D341Med (cell line): ENCODE measurements around the gene KIAA1671.
A peak's percentile ranks its signal among the peaks of the same experiment; 100 is the strongest.
"Not testable (repeated sequence)": the region's sequence is repeated elsewhere in the genome, so short reads cannot be mapped to it uniquely, and the experiment has no call there.

Experiments used
- DNase-seq: peaks from one replicate; pipeline ENCODE4 v3.0.0; 2012; ENCODE audit warnings: low spot score

The KIAA1671 gene

DNA sequence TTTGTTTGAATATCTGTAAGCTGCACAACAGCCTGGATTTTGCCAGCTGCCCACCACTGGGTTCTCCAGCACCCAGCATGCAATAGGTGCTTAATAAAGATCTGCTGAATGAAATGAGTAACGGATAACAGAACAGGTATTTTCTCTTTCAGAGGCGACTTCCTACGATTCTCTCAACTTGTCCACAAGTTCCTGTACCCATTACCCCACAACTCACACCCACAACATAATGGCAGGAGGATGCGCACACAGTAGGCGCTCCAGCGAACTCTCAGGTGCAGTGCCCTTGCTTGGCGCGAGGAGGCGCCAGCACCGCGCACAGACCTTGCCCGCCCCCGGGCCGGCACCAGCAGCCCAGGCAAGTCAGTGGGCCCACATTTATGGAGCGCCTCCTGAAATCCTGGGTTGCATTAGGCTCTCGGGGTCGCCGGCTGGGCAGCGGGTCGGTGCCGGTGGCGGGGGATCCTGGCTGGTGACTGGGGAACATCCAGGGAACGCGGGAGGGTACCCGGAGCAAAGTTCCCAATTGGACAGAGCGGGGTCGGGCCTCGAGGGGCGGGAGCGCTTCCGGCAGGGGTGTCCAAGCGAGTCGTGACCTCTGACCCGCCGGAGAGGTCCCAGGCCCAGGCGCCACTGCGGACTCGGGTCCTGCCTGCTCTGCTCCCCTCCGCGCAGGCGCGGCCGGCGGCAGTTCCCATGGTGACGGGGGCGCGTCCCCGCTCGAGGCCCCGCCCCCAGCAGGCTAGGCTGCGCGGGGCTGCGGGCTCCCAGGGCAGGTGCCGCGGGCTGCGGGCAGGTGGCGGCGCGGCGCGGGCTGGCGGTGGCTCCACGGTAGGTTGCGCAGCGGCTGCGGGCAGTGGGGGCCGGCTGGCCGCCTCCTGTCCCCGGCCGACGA lies at the start of gene KIAA1671:
Gene KIAA1671, plus strand, starts transcription at position 775 of the 895 bp plus-strand sequence. CDS start 75,284 bp downstream, outside the sequence.
- peak; percentile 99 for DNase-seq

- no peak for DNase-seq
Measured at GRCh38 chr22:24905909-24906308, 46.6 kb upstream of the KIAA1671 start.

DNA sequence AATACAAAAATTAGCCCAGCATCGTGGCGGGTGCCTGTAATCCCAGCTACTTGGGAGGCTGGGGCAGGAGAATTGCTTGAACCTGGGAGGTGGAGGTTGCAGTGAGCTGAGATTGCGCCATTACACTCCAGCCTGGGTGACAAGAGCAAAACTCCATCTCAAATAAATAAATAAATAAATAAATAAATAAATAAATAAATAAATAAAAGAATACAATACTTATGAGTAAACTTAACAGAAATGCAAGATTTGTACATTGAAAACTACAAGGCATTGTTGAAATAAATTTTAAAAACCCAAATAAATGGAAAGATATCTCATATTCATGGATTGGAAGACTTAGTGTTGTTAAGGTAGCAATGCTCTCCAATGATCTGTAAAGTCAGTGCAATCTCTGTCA lies 45.4 kb upstream of the KIAA1671 start:
- not testable (repeated sequence) for DNase-seq

- DNase-seq = no peak
Measured at GRCh38 chr22:24920029-24920428, 32.5 kb upstream of the KIAA1671 start.

DNA sequence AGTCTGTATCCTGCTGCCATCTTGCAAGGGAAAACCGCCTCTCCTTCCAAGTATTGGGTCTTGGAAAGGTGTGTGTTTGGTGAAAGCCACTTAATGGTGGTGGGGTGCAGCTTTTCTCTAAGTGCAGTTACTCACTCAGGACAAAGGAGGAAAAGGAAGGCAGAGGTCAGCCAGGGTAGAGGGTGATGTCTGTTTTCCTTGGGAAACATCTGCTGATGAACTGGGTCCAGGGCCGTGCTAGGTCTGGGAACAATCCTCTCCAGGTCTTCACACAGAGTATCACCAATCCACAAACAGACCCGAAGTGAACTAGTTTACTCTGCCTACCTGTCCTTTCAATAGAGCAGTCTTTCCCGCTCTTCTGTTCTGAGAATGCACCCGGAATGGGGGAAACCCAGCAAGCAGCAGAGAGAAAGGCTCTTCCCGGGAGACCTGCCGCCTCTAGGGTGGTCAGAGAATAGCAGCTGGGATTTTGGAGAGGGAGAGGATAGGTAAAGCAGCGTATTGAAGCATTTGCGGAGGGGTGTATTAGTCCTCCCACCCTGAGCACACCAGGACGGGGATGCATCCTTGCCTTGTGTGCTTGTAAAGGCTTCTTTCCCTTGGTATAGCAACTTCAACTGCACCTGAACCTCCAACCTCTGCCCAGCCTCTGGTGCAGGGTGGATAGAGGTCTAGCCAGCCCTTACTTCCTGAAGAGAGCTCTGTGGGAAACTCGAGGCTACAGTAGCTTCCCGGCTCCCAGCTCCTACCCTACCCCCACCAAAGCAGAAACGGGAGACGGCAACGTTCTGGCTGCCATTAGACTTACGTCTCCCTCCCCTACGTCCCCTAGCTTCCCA lies 26.7 kb upstream of the KIAA1671 start:
- no peak for DNase-seq

DNA sequence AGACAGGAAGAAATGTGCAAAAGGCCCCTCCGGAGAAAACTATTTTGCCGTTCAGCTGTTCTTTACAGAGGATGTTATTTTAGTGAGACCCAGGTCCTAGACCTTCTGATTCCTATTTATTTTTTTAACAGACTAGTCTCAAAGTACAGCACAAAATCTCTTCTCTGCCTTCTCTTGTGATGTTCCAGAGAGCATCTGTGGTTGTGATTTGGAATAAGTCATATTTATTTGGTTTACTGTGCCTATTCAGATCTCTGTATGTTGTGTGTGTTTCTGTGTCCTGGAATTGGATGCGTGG lies 26.1 kb upstream of the KIAA1671 start:
- DNase-seq = no peak

GRCh38 chr22:24926849-24927579 lies 25.5 kb upstream of the KIAA1671 start:
- DNase-seq = no peak

GRCh38 chr22:24928322-24928721 lies 24.2 kb upstream of the KIAA1671 start:
- DNase-seq = no peak

DNA sequence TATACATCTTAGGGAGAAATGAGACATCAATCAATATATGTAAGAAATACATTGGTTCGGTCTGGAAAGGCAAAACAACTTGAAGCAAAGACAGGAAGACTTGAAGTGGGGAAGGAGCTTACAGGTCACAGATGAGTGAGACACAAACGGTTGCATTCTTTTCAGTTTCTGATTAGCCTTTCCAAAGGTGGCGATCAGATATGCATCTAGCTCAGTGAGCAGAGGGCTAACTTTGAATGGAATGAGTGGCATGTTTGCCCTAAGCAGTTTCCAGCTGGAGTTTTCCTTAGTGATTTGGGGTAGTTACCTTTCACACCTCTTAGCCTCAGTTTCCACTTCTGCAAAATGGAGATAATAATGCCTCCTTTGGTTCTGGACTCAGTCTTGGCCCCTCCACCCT lies 21.8 kb upstream of the KIAA1671 start:
- no peak for DNase-seq

DNA sequence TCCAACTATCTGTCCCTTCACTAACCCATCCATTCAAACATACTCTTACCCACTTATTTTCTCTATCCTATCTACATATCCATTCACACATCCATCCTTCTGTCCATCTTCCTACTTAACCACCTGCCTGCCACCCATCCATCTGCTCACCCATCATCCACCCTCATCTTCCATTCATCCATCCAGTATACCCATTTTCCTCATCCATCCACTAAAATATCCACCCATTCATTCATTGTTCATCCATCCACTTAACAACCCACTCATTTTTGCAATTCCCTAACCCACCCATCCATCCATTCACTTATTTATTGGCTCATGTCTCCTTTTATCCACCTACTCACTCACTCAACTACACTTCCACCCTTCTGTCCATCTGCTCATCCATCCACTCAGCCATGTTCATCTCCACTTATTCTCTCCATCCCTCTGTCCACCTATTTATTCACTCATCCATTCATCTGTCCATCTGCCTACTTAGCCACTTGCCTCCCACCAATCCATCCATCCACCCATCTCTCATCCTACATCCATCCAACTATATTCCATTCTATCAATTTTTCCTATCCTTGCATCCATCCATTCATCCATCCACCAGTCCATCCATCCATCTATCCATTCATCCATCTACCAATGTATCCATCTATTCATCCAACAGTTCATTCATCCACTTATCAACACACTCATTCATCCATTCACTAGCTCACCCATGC lies 16.6 kb upstream of the KIAA1671 start:
- no peak for DNase-seq

DNA sequence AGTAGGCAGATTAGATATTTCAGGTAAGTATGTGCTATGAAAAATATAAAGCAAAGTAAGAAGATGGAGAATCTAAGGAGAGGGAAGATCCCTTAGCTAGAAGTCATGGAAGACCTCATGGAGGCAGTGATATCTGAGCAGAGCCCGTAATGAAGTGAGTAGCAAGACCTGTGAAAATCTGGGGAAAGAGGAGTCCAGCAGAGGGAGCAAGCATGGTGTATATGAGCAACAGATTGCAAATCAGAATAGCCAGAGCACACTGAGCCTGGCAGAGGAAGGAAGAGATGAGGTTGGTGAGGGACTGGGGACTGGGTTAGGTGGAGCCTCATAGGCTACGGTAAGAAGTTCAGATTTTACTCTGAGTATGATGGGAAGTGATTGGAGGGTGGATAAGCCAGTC lies 15.4 kb upstream of the KIAA1671 start:
- DNase-seq = no peak

DNA sequence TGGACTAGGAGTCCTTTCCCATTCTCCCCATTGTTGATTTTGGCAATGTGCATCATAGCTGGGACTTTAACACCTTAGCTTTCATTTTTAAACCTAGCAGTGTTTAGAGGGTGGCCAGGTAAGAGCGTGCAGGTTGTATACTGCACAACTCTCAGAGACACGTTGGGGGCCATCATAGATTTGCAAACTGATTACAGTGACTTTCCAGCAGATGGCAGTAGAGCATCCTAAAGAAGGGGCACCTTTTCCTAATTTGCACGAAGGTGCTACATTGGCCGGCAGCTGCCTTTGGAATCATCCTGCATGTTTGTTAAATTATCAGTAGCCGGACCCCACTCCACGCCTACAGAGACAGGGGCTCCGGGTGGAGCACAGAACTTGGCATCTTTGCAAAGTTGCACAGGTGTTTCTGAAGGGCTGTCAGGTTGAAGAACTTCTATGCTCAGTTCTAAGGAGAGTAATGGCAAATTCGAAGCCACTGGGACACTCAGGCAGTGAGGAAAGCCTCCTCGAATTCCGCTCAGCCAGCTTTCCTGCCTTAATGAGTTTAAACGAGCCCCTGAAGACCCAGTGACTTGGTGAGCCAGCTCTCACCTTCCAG lies 13.7 kb upstream of the KIAA1671 start:
- DNase-seq = peak; percentile 69

GRCh38 chr22:24942301-24942700 lies 10.2 kb upstream of the KIAA1671 start:
- no peak for DNase-seq

GRCh38 chr22:24944217-24944937 lies 8.1 kb upstream of the KIAA1671 start:
- no peak for DNase-seq

- DNase-seq = no peak
Measured at GRCh38 chr22:24945430-24945829, 7.1 kb upstream of the KIAA1671 start.

DNA sequence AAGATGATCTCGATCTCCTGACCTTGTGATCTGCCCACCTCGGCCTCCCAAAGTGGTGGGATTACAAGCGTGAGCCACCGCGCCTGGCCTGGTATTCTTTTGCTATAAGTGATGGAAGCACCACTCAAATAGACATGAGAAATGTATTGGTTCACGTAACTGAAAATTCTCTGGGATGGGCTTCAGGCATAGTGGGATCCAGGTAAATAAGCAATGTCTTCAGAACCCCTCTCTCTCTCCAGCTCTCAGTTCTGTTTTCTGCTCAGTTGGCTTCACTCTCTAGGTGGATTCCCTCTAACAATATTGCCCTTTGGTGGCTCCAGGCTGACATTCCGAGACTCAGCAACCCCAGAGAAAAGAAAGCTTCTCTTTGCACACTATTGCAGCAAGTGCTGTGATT lies 5.1 kb upstream of the KIAA1671 start:
- no peak for DNase-seq

DNA sequence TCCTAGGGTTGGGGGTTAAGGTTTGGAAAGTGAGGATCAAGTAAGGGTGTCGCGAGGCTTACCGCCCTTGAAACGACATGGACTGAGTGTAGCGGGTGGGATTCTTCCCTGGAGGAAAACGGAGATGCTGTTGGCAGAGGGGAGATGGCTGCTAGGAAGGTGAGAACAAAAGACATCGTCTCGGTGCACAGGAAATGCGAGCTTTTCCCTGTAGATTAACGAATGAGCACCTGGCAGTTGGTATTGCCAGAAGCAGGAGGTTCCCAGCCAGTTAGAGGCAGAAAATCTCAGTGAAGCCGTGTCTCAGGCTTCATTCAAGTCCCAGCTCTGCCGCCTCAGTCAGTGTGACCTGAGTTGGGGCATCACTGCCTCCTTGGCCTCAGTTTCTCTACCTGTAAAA lies 4.6 kb upstream of the KIAA1671 start:
- no peak for DNase-seq

DNA sequence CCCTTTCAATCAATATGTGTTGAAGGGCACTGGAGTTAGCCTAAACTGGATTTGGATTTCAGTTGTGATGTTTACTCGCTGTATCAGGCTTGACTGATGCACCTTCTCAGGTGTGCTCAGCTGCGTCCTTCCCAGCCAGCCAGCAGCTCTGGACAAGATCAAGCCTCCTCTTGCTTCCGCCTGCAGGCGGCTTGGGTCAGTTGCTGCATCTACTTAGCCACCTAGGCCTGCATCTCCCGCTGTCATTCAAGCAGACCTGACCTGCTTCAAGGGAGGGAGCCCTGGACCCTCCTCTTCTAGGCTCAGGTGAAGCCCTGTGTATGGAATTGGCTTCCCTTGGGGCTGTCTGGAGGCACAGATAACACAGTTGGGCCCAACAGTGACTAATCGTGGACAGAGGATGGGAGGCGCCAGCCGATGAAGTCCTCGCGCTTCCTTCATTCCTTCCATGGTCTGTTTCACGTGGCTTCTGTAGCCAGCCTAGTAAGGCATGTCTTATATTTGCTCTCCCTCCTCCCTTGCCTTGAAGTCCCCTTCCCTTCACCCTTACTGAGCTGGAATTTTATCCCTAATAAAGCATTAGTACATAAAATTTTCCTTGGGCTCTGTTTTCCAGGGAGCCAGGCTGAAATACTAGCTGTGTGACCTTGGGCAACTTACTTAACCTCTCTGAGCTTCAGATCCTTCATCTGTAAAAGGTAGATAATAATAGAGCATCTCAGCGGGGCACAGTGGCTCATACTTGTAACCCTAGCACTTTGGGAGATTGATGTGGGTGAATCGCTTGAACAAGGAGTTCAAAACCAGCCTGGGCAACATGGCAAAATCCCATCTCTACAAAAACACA lies 3.9 kb upstream of the KIAA1671 start:
- DNase-seq = no peak

GRCh38 chr22:24950272-24950902 lies 2.1 kb upstream of the KIAA1671 start:
- no peak for DNase-seq
